H1 (cell line): Measurements from ENCODE around the gene SLC8A1. TPM values are rescaled to one million over a fixed set of nuclear protein-coding genes. Genes with fewer than 3 reads are reported as not detected.

Experiments
- CTCF ChIA-PET: fragments of 300-600 bp; sonication (Branson Sonifier 250); formaldehyde crosslinking; loops from one replicate; lab custom pipeline; 2021; ENCODE audit not compliant: partially characterized antibody; lab: Charles Lee
- POLR2A ChIA-PET: fragments of 300-600 bp; sonication (Branson Sonifier 250); formaldehyde crosslinking; loops from one replicate; lab custom pipeline; 2021; ENCODE audit warnings: inconsistent platforms; ENCODE audit not compliant: partially characterized antibody; lab: Charles Lee
- DNase-seq, 2 experiments: peaks; one replicate each; pipeline versions ENCODE4 v3.0.0 to v3.0.0-alpha.2; 2010 to 2022; ENCODE audit warnings: low spot score in 2 of 2, low read depth in 1 of 2, mixed read lengths in 1 of 2
- FAIRE-seq: peaks from 2 replicates; lab custom pipeline; 2011; peaks lifted over from hg19 to GRCh38; lab: Jason Lieb, UNC
- H2AFZ ChIP-seq: 2 replicates; pipeline ENCODE4 v1.8.1; 2012; ENCODE audit warnings: low read length, inconsistent platforms
- H2AK5ac ChIP-seq: 2 replicates; pipeline ENCODE4 v1.6.1; 2013; ENCODE audit warnings: low read depth, low read length
- H2BK120ac ChIP-seq: replicated peaks from 2 replicates; pipeline ENCODE3; 2013; ENCODE audit warnings: low read depth, low read length, inconsistent platforms
- H2BK12ac ChIP-seq: 2 replicates; pipeline ENCODE4 v1.6.1; 2013; ENCODE audit warnings: low read depth, low read length
- H2BK15ac ChIP-seq: 2 replicates; pipeline ENCODE4 v1.6.1; 2013; ENCODE audit warnings: low read length
- H2BK20ac ChIP-seq: 2 replicates; pipeline ENCODE4 v1.6.1; 2013; ENCODE audit warnings: low read length
- H2BK5ac ChIP-seq: 2 replicates; pipeline ENCODE4 v1.6.1; 2013; ENCODE audit warnings: low read depth, low read length
- H3K14ac ChIP-seq: 2 replicates; pipeline ENCODE4 v1.6.1; 2013; ENCODE audit warnings: inconsistent platforms; ENCODE audit not compliant: insufficient read length
- H3K18ac ChIP-seq: 2 replicates; pipeline ENCODE4 v1.6.1; 2013; ENCODE audit warnings: low read length; ENCODE audit errors: extremely low read depth
- H3K23ac ChIP-seq: 2 replicates; pipeline ENCODE4 v1.6.1; 2013; ENCODE audit warnings: inconsistent platforms; ENCODE audit not compliant: insufficient read length
- H3K23me2 ChIP-seq: 2 replicates; pipeline ENCODE4 v1.6.1; 2013; ENCODE audit warnings: low read depth, low read length
- H3K27ac ChIP-seq: 2 replicates; pipeline ENCODE4 v1.6.1; 2011; ENCODE audit warnings: low read depth, low read length, inconsistent platforms
- H3K27me3 ChIP-seq, 4 experiments: replicated peaks in 1 of 4; 1 replicate in 1 of 4; 2 replicates in 3 of 4; pipeline versions ENCODE4 v1.6.1 to v1.8.1; 2011 to 2013; ENCODE audit warnings: low read length in 3 of 4, mild to moderate bottlenecking in 3 of 4, inconsistent platforms in 2 of 4, mixed read lengths in 2 of 4, moderate library complexity in 1 of 4; ENCODE audit not compliant: control insufficient read depth in 3 of 4, insufficient read depth in 3 of 4; ENCODE audit errors: extremely low read depth in 1 of 4
- H3K36me3 ChIP-seq, 4 experiments: 2 replicates each; pipeline versions ENCODE4 v1.6.1 to v1.8.1; 2011 to 2013; ENCODE audit warnings: mild to moderate bottlenecking in 4 of 4, low read length in 3 of 4, moderate library complexity in 2 of 4, control low read depth in 1 of 4, inconsistent platforms in 1 of 4; ENCODE audit not compliant: insufficient read depth in 4 of 4, control insufficient read depth in 2 of 4
- H3K4ac ChIP-seq: replicated peaks from 2 replicates; pipeline ENCODE3; 2013; ENCODE audit warnings: low read length, low read depth, mixed read lengths, inconsistent platforms; ENCODE audit not compliant: insufficient read length
- H3K4me1 ChIP-seq, 4 experiments: replicated peaks in 1 of 4; 1 replicate in 1 of 4; 2 replicates in 3 of 4; pipeline versions ENCODE4 v1.6.1 to v1.8.1; 2011 to 2013; ENCODE audit warnings: low read length in 3 of 4, inconsistent platforms in 2 of 4, mixed read lengths in 1 of 4; ENCODE audit not compliant: insufficient read depth in 4 of 4, control insufficient read depth in 3 of 4
- H3K4me2 ChIP-seq, 2 experiments: 2 replicates each; pipeline versions ENCODE4 v1.6.1 to v1.8.1; 2011 to 2013; ENCODE audit warnings: low read depth in 2 of 2, low read length in 2 of 2, control low read depth in 1 of 2, inconsistent platforms in 1 of 2, mild to moderate bottlenecking in 1 of 2; ENCODE audit not compliant: insufficient read depth in 1 of 2
- H3K4me3 ChIP-seq, 4 experiments: fragments of 200-600, 300-600 bp in 1 of 4; sonication (generic), shearing (Covaris generic), sonication (Bioruptor Twin) in 1 of 4; 2 replicates each; pipeline versions ENCODE4 v1.5.1 to v1.8.1; 2011 to 2016; ENCODE audit warnings: low read length in 4 of 4, low read depth in 3 of 4, control low read depth in 2 of 4, inconsistent platforms in 2 of 4, mild to moderate bottlenecking in 2 of 4, mixed read lengths in 1 of 4, moderate library complexity in 1 of 4; ENCODE audit not compliant: insufficient read depth in 2 of 4; ENCODE audit errors: extremely low read depth in 1 of 4
- H3K56ac ChIP-seq: replicated peaks from 2 replicates; pipeline ENCODE3; 2013; ENCODE audit warnings: low read depth, mild to moderate bottlenecking, mixed read lengths, low read length, inconsistent platforms; ENCODE audit not compliant: insufficient read length
- H3K79me1 ChIP-seq: 2 replicates; pipeline ENCODE4 v1.6.1; 2013; ENCODE audit warnings: low read depth, low read length, control low read depth
- H3K79me2 ChIP-seq, 2 experiments: 2 replicates each; pipeline versions ENCODE4 v1.6.1 to v1.8.1; 2012 to 2013; ENCODE audit warnings: low read length in 2 of 2, mild to moderate bottlenecking in 2 of 2, inconsistent platforms in 1 of 2; ENCODE audit not compliant: insufficient read depth in 2 of 2, control insufficient read depth in 1 of 2
- H3K9ac ChIP-seq, 4 experiments: replicated peaks in 1 of 4; 1 replicate in 1 of 4; 2 replicates in 3 of 4; pipeline versions ENCODE4 v1.6.1 to v1.8.1; 2011 to 2013; ENCODE audit warnings: low read depth in 3 of 4, low read length in 3 of 4, control low read depth in 2 of 4, mild to moderate bottlenecking in 2 of 4, moderate library complexity in 2 of 4, inconsistent platforms in 1 of 4; ENCODE audit errors: extremely low read depth in 1 of 4
- H3K9me3 ChIP-seq, 2 experiments: 2 replicates each; pipeline versions ENCODE4 v1.6.1 to v1.8.1; 2012 to 2013; ENCODE audit warnings: mild to moderate bottlenecking in 2 of 2, moderate library complexity in 2 of 2, control low read depth in 1 of 2, inconsistent platforms in 1 of 2, low read depth in 1 of 2, low read length in 1 of 2, mixed read lengths in 1 of 2; ENCODE audit not compliant: insufficient read depth in 2 of 2
- H4K20me1 ChIP-seq, 2 experiments: replicated peaks in 1 of 2; 2 replicates each; pipeline versions ENCODE3 to v1.8.1; 2011 to 2013; ENCODE audit warnings: inconsistent platforms in 2 of 2, low read length in 2 of 2, mild to moderate bottlenecking in 1 of 2; ENCODE audit not compliant: insufficient read depth in 2 of 2, control insufficient read depth in 1 of 2
- H4K5ac ChIP-seq: 2 replicates; pipeline ENCODE4 v1.6.1; 2013; ENCODE audit warnings: low read length, low read depth, mixed read lengths, inconsistent platforms; ENCODE audit not compliant: insufficient read length
- H4K8ac ChIP-seq: 2 replicates; pipeline ENCODE4 v1.8.0; 2013; ENCODE audit warnings: mild to moderate bottlenecking, moderate library complexity, low read length, inconsistent platforms; ENCODE audit not compliant: insufficient read depth; ENCODE audit errors: extremely low read depth
- H4K91ac ChIP-seq: replicated peaks from 2 replicates; pipeline ENCODE3; 2013; ENCODE audit warnings: low read length, mixed read lengths, inconsistent platforms; ENCODE audit not compliant: insufficient read length
- ASH2L ChIP-seq: fragments of 200-600, 300-600 bp; sonication (generic); IDR thresholded peaks from one replicate; pipeline ENCODE4 v1.7.1; 2017; ENCODE audit warnings: low read length
- WGBS, 2 experiments: shearing (Covaris generic) in 1 of 2; methylation state at CpG; one replicate each; pipeline versions ENCODE4 v1.1.6 to v1.1.7; 2013 to 2015; ENCODE audit warnings: low lambda C conversion rate in 2 of 2, mixed read lengths in 2 of 2, inconsistent platforms in 1 of 2, low coverage in 1 of 2, missing lambda C conversion rate in 1 of 2; ENCODE audit not compliant: insufficient replicate concordance in 2 of 2, insufficient coverage in 1 of 2, insufficient read length in 1 of 2; ENCODE audit errors: extremely low coverage in 1 of 2, missing lambda C conversion rate in 1 of 2; 5-methylcytosine and 5-hydroxymethylcytosine counted together
- polyA plus RNA-seq, 7 experiments: library from polyadenylated mRNA; depleted of rRNA in 3 of 7; stranded (reverse) in 5 of 7; unstranded in 2 of 7; fragments of >200 nt in 5 of 7; fragments of 200-250 nt in 2 of 7; gene quantifications; 1 replicate in 5 of 7; 2 replicates in 1 of 7; 4 replicates in 1 of 7; pipeline versions ENCODE4 v1.2.1 to v1.2.3, GENCODE V29; 2011 to 2013; ENCODE audit warnings: missing spikeins in 2 of 7, mixed read lengths in 2 of 7
- total RNA-seq: library from RNA; stranded (reverse); fragmentation: NEBNext Ultra II Directional; extraction: Animal tissue kit (Norgen Biotek cat#: 25700); gene quantifications from 2 replicates; pipeline ENCODE4 v1.2.1, GENCODE V29; 2021

The SLC8A1 gene
- total and polyA plus RNA-seq, 2 of the 8 experiments (the other 6 are each of a cell fraction or from before 2014, with no cell fraction given): 0.68 to 3.6 TPM

DNA sequence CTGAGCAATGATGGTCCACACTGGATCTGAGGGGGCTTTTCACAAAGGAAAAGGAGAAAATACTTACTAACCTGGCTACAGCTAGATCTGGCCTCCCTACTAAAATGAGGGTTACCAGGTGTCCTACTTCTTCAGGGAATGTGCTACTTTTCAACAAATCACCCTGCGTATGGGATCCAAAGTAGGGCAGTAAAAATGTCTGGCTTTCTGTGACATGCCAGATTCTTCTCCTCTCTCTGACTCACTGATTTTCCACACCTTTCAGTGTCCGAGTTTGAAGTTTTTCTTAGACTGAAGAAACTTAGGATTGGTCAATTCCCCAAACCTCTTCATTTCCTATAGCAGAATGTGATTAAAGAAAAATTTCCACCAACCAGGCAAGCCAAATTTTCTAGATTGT is 71.2 kb downstream of the SLC8A1 start:
- CTCF ChIA-PET: no interaction called here
- FAIRE-seq: no peak
- H2BK20ac ChIP-seq: no peak overlapping the region

More for the DNA sequence above, 71.2 kb downstream of the SLC8A1 start:
- no peaks in the 10 kb centered on the region for H3K79me1 ChIP-seq
- H3K4me2 ChIP-seq: no peak overlapping the region
- H3K4ac ChIP-seq: no peak overlapping the region
- no peaks in the 10 kb centered on the region for H3K4me1 ChIP-seq
- no peak overlapping the region for H4K91ac ChIP-seq
- no peak overlapping the region for H3K27ac ChIP-seq
- no peak overlapping the region for H2BK120ac ChIP-seq
- H4K20me1 ChIP-seq: no peaks in the 10 kb centered on the region
- no peaks in the 10 kb centered on the region; a peak in 1 of 4 replicates for H3K9me3 ChIP-seq
- no peak overlapping the region for H3K4me3 ChIP-seq
- no peaks in the 10 kb centered on the region for H3K79me2 ChIP-seq
- H3K56ac ChIP-seq: no peak overlapping the region
- H3K27me3 ChIP-seq: no peaks in the 10 kb centered on the region
- no peak for TF ChIP-seq ASH2L
- H2AFZ ChIP-seq: no peak overlapping the region
- no peak overlapping the region for H2BK5ac ChIP-seq
- no peak overlapping the region for H4K8ac ChIP-seq
- H3K9ac ChIP-seq: no peak overlapping the region
- H4K5ac ChIP-seq: no peak overlapping the region
- no peak overlapping the region for H2BK15ac ChIP-seq
- no peak overlapping the region for H3K18ac ChIP-seq
- POLR2A ChIA-PET: no interaction called here
- no peak overlapping the region for H2AK5ac ChIP-seq
- 93% methylated on average over 2 of the region's 2 CpGs; no CpG with 5 or more reads in 1 of the 2 experiments for WGBS, 2 experiments
- H3K23me2 ChIP-seq: no peaks in the 10 kb centered on the region
- no peak overlapping the region for H3K14ac ChIP-seq
- no peak overlapping the region for H2BK12ac ChIP-seq
- no peak for DNase-seq
- H3K23ac ChIP-seq: no peak overlapping the region
- H3K36me3 ChIP-seq: no peaks in the 10 kb centered on the region
